Left renal pelvis (tissue), 4 donors: ENCODE measurements around the gene DMD. TPM values are rescaled to one million over a fixed set of nuclear protein-coding genes. Genes with fewer than 3 reads are reported as not detected.
A peak's percentile ranks its signal among the peaks of the same experiment; 100 is the strongest.

Source experiments
- DNase-seq, 4 donors: peaks; one replicate each; pipeline ENCODE4 v3.0.0-alpha.2; 2013; ENCODE audit warnings: low read depth in 4 of 4, low spot score in 3 of 4
- polyA plus RNA-seq, 4 donors: library from polyadenylated mRNA; unstranded; fragments of 120-200 nt; gene quantifications; one replicate each; pipeline ENCODE4 v1.2.1, GENCODE V29; 2013; ENCODE audit not compliant: insufficient read length in 4 of 4

The DMD gene
- polyA plus RNA-seq, 4 donors, result 17.2 to 31.2 (median 20.1) TPM

- DNase-seq, result no peak
Measured at GRCh38 chrX:31271615-31272471, 1939.5 kb downstream of the DMD start.

GRCh38 chrX:31269914-31270313, 1941.4 kb downstream of the DMD start:
- no peak for DNase-seq

GRCh38 chrX:31268359-31268758, 1943.0 kb downstream of the DMD start:
- no peak for DNase-seq

GRCh38 chrX:31266203-31267076, 1944.9 kb downstream of the DMD start:
- peak in 1 of 4 donors; percentile 3 for DNase-seq

- DNase-seq, result no peak
Measured at GRCh38 chrX:31265383-31265782, 1946.0 kb downstream of the DMD start.

- no peak for DNase-seq
Measured at GRCh38 chrX:31260351-31260750, 1951.0 kb downstream of the DMD start.

GRCh38 chrX:31258166-31258565, 1953.2 kb downstream of the DMD start:
- DNase-seq, result no peak

GRCh38 chrX:31255310-31256033, 1955.9 kb downstream of the DMD start:
- DNase-seq, result no peak

- no peak for DNase-seq
Measured at GRCh38 chrX:31252133-31252532, 1959.2 kb downstream of the DMD start.

- DNase-seq, result no peak
Measured at GRCh38 chrX:31251336-31251735, 1960.0 kb downstream of the DMD start.

GRCh38 chrX:31245714-31246113, 1965.6 kb downstream of the DMD start:
- DNase-seq, result no peak

- no peak for DNase-seq
Measured at GRCh38 chrX:31243804-31244203, 1967.5 kb downstream of the DMD start.

GRCh38 chrX:31240982-31241381, 1970.4 kb downstream of the DMD start:
- DNase-seq, result no peak

GRCh38 chrX:31237189-31237588, 1974.2 kb downstream of the DMD start:
- no peak for DNase-seq

- no peak for DNase-seq
Measured at GRCh38 chrX:31236231-31236630, 1975.1 kb downstream of the DMD start.

GRCh38 chrX:31233941-31234496, 1977.3 kb downstream of the DMD start:
- DNase-seq, result no peak

GRCh38 chrX:31232506-31232905, 1978.8 kb downstream of the DMD start:
- no peak for DNase-seq

GRCh38 chrX:31228909-31229308, 1982.4 kb downstream of the DMD start:
- no peak for DNase-seq

- DNase-seq, result peak in 2 of 4 donors; percentile 12 to 31
Measured at GRCh38 chrX:31228415-31228832, 1982.9 kb downstream of the DMD start.

- no peak for DNase-seq
Measured at GRCh38 chrX:31227250-31227649, 1984.1 kb downstream of the DMD start.

- no peak for DNase-seq
Measured at GRCh38 chrX:31225819-31226218, 1985.5 kb downstream of the DMD start.
